ENCODE data around the gene UQCC3. TPM values are rescaled to one million over a fixed set of nuclear protein-coding genes. Genes with fewer than 3 reads are reported as not detected.

The UQCC3 gene
- total and polyA plus RNA-seq, 9 of the 15 experiments (the other 6 are each of a cell fraction or from before 2014, with no cell fraction given): 3.3 to 44.3 (median 8.0) TPM

DNA sequence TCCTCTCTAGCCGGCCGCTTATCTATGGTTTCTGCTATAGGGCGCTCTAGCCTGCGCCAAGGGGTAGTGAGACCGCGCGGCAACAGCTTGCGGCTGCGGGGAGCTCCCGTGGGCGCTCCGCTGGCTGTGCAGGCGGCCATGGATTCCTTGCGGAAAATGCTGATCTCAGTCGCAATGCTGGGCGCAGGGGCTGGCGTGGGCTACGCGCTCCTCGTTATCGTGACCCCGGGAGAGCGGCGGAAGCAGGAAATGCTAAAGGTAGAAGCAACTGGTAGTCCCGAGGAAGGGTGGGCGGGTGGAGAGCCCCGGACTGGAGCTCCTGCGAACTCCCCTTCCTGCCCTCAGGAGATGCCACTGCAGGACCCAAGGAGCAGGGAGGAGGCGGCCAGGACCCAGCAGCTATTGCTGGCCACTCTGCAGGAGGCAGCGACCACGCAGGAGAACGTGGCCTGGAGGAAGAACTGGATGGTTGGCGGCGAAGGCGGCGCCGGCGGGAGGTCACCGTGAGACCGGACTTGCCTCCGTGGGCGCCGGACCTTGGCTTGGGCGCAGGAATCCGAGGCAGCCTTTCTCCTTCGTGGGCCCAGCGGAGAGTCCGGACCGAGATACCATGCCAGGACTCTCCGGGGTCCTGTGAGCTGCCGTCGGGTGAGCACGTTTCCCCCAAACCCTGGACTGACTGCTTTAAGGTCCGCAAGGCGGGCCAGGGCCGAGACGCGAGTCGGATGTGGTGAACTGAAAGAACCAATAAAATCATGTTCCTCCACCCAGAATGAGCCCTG is at the start of gene UQCC3, which contains the start of gene LBHD1 (continued):
- TF ChIP-seq, protein P1, sequence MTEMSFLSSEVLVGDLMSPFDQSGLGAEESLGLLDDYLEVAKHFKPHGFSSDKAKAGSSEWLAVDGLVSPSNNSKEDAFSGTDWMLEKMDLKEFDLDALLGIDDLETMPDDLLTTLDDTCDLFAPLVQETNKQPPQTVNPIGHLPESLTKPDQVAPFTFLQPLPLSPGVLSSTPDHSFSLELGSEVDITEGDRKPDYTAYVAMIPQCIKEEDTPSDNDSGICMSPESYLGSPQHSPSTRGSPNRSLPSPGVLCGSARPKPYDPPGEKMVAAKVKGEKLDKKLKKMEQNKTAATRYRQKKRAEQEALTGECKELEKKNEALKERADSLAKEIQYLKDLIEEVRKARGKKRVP (CRISPR knock-in tag; IDR thresholded peaks at IDR 0.05): no peak
- TF ChIP-seq GATA2 (CRISPR knock-in tag; IDR thresholded peaks at IDR 0.05) (no peak), SIN3A (IDR thresholded peaks at IDR 0.05; ENCODE audit: borderline replicate concordance in 2 of 2, control insufficient read depth in 1 of 2, low read depth in 2 of 2, low read length in 2 of 2) (peak; percentile 52 to 85; a peak in 2 of 4 replicates), JUN (IDR thresholded peaks at IDR 0.05; ENCODE audit: borderline replicate concordance, low read depth, low read length) (peak; percentile 18; the same call in 1 of the 2 replicates), JUN (CRISPR knock-in tag; IDR thresholded peaks at IDR 0.05; ENCODE audit: borderline replicate concordance) (peak; percentile 83; the same call in 1 of the 2 replicates), NCOR1 (IDR thresholded peaks at IDR 0.05) (peak; percentile 13), ZNF324 (CRISPR knock-in tag; IDR thresholded peaks at IDR 0.05) (no peak; the same call in 1 of the 2 replicates), ZNF184 (CRISPR knock-in tag; IDR thresholded peaks at IDR 0.05) (no peak), GABPB1 (CRISPR knock-in tag; IDR thresholded peaks at IDR 0.05) (peak; percentile 84), SMARCA4 (IDR thresholded peaks at IDR 0.05) (no peak)
- TF ChIP-seq, protein P2, sequence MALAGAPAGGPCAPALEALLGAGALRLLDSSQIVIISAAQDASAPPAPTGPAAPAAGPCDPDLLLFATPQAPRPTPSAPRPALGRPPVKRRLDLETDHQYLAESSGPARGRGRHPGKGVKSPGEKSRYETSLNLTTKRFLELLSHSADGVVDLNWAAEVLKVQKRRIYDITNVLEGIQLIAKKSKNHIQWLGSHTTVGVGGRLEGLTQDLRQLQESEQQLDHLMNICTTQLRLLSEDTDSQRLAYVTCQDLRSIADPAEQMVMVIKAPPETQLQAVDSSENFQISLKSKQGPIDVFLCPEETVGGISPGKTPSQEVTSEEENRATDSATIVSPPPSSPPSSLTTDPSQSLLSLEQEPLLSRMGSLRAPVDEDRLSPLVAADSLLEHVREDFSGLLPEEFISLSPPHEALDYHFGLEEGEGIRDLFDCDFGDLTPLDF (CRISPR knock-in tag; IDR thresholded peaks at IDR 0.05): no peak; the same call in 1 of the 2 replicates
- TF ChIP-seq, protein P3, sequence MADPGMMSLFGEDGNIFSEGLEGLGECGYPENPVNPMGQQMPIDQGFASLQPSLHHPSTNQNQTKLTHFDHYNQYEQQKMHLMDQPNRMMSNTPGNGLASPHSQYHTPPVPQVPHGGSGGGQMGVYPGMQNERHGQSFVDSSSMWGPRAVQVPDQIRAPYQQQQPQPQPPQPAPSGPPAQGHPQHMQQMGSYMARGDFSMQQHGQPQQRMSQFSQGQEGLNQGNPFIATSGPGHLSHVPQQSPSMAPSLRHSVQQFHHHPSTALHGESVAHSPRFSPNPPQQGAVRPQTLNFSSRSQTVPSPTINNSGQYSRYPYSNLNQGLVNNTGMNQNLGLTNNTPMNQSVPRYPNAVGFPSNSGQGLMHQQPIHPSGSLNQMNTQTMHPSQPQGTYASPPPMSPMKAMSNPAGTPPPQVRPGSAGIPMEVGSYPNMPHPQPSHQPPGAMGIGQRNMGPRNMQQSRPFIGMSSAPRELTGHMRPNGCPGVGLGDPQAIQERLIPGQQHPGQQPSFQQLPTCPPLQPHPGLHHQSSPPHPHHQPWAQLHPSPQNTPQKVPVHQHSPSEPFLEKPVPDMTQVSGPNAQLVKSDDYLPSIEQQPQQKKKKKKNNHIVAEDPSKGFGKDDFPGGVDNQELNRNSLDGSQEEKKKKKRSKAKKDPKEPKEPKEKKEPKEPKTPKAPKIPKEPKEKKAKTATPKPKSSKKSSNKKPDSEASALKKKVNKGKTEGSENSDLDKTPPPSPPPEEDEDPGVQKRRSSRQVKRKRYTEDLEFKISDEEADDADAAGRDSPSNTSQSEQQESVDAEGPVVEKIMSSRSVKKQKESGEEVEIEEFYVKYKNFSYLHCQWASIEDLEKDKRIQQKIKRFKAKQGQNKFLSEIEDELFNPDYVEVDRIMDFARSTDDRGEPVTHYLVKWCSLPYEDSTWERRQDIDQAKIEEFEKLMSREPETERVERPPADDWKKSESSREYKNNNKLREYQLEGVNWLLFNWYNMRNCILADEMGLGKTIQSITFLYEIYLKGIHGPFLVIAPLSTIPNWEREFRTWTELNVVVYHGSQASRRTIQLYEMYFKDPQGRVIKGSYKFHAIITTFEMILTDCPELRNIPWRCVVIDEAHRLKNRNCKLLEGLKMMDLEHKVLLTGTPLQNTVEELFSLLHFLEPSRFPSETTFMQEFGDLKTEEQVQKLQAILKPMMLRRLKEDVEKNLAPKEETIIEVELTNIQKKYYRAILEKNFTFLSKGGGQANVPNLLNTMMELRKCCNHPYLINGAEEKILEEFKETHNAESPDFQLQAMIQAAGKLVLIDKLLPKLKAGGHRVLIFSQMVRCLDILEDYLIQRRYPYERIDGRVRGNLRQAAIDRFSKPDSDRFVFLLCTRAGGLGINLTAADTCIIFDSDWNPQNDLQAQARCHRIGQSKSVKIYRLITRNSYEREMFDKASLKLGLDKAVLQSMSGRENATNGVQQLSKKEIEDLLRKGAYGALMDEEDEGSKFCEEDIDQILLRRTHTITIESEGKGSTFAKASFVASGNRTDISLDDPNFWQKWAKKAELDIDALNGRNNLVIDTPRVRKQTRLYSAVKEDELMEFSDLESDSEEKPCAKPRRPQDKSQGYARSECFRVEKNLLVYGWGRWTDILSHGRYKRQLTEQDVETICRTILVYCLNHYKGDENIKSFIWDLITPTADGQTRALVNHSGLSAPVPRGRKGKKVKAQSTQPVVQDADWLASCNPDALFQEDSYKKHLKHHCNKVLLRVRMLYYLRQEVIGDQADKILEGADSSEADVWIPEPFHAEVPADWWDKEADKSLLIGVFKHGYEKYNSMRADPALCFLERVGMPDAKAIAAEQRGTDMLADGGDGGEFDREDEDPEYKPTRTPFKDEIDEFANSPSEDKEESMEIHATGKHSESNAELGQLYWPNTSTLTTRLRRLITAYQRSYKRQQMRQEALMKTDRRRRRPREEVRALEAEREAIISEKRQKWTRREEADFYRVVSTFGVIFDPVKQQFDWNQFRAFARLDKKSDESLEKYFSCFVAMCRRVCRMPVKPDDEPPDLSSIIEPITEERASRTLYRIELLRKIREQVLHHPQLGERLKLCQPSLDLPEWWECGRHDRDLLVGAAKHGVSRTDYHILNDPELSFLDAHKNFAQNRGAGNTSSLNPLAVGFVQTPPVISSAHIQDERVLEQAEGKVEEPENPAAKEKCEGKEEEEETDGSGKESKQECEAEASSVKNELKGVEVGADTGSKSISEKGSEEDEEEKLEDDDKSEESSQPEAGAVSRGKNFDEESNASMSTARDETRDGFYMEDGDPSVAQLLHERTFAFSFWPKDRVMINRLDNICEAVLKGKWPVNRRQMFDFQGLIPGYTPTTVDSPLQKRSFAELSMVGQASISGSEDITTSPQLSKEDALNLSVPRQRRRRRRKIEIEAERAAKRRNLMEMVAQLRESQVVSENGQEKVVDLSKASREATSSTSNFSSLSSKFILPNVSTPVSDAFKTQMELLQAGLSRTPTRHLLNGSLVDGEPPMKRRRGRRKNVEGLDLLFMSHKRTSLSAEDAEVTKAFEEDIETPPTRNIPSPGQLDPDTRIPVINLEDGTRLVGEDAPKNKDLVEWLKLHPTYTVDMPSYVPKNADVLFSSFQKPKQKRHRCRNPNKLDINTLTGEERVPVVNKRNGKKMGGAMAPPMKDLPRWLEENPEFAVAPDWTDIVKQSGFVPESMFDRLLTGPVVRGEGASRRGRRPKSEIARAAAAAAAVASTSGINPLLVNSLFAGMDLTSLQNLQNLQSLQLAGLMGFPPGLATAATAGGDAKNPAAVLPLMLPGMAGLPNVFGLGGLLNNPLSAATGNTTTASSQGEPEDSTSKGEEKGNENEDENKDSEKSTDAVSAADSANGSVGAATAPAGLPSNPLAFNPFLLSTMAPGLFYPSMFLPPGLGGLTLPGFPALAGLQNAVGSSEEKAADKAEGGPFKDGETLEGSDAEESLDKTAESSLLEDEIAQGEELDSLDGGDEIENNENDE (IDR thresholded peaks at IDR 0.05; ENCODE audit: low read depth, low read length): no peak
- TF ChIP-seq, protein P4, sequence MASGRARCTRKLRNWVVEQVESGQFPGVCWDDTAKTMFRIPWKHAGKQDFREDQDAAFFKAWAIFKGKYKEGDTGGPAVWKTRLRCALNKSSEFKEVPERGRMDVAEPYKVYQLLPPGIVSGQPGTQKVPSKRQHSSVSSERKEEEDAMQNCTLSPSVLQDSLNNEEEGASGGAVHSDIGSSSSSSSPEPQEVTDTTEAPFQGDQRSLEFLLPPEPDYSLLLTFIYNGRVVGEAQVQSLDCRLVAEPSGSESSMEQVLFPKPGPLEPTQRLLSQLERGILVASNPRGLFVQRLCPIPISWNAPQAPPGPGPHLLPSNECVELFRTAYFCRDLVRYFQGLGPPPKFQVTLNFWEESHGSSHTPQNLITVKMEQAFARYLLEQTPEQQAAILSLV (tag; IDR thresholded peaks at IDR 0.05): no peak
